Right ventricle myocardium inferior (tissue), 1 donor: Measurements from ENCODE around the gene RNF157. TPM values are rescaled to one million over a fixed set of nuclear protein-coding genes. Genes with fewer than 3 reads are reported as not detected.

Source experiments
- ATAC-seq: fragments of 200-7000 bp; cut with Tn5 transposase; one replicate; pipeline ENCODE4 v1.9.1; 2020; ENCODE audit warnings: mild to moderate bottlenecking, moderate library complexity
- DNase-seq: peaks from one replicate; pipeline ENCODE4 v3.0.0; 2021; ENCODE audit errors: missing footprints
- intact Hi-C: fragments of 100-400 bp; cut with DNase I; formaldehyde crosslinking; loops from one replicate; pipeline ENCODE4 v1.11.0; 2022
- total RNA-seq: library from RNA; stranded (reverse); fragmentation: NEBNext Ultra II Directional; extraction: Animal tissue kit (Norgen Biotek cat#: 25700); gene quantifications from one replicate; pipeline ENCODE4 v1.2.1, GENCODE V29; 2021
- donor health status: DM: no; HTN: yes; CAD: no; lungs with severe emphysema.

Gene RNF157
- total RNA-seq, 1 donor from 2014 or later = 19.4 TPM

DNA sequence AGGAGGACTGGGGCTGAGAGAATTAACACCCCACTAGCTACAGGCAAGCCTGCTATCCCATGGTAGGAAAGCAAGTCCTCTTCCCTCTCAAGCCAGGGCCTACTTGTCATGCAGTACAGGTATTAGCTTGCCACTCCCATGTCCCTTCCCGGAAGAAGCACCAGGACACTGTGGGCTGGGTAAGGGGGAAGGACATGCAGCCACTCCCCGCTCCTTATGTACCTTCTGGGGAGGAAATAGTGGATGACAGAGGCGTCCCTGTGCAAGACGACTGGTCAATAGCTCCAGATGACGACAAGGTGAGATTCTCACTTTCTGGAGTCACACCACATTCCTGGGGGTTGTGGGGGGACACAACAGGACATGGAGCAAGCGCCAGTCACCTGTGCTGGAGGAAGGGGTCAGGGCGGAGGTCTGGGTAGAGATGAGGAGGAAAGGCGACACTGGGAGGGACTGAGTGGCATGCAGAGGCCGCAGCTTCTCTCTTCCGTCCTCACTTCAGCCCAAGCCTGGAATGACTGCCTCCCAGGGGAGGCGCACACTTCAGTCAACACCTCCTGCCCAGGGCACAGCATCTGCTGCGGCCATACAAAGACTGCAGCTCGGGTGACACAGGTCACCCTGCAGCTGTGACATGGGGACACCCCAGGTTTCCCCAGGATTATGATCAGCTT lies 84.2 kb downstream of the RNF157 start:
- intact Hi-C loops = no loop called here
- DNase-seq = no peak
- no peak for ATAC-seq

DNA sequence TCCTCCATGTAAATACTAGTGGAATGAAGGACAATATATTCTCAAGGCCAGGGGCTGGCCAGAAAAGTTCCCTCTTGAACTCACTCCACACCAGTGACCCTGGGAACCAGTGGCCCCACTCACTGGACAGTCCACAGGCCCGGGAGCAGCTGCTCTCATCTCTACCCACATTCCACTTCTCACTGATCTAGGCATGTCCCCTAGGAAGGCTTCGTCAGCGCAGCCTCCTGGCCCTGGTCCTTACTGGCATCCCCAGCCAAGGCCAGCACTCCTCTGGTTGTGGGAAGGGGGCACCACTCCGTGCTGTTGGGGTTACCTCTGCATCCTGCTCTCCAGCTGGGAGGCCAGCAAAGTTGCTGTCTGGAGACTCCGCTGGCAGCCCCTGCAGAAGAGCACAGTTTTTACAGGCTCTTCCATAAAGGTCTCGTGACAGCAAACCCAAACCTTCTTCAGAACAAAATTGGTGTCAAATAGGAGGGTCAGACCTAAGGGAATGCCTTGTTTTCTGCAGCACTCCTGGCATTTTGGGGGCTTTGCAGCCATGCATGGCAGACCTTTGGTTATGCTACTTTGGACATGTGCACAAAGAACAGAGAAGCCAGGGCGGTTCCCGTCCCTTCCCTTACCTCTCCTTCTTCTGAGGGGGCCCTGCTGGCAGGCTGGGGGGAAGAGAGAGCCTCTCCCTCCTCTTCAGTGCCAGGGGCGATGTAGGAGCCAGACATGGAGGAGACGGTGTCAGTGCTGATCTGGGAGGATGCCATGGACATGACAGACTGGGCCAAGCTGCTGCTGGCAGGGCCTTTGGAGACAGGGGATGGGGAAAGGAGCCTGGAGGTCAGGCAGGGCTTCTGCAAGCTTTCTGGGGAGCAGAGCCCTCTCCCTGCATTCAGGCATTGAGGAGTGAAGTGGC lies 85.1 kb downstream of the RNF157 start:
- intact Hi-C loops = no loop called here
- no peak for DNase-seq
- ATAC-seq = peak; percentile 39

DNA sequence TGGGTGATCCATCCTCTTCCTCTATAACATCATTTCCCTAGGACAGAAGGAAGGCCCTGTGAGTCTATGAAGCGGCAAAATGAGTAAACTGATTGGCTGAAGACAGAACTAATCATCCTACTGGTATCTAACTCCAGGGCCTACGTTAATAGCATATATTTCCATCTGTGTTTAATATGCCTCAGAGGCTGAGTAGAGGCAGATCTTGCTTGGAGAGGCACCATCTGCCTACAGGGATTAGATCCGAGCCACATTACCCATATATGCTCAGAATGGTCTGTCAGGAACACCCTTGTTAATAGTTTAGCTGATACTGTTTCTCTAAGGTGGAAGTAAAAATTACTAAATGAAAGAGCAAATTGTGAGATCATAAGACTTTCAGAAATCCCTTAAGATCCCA lies 86.0 kb downstream of the RNF157 start:
- DNase-seq (no peak), ATAC-seq (no peak)
- intact Hi-C loops = no loop called here

DNA sequence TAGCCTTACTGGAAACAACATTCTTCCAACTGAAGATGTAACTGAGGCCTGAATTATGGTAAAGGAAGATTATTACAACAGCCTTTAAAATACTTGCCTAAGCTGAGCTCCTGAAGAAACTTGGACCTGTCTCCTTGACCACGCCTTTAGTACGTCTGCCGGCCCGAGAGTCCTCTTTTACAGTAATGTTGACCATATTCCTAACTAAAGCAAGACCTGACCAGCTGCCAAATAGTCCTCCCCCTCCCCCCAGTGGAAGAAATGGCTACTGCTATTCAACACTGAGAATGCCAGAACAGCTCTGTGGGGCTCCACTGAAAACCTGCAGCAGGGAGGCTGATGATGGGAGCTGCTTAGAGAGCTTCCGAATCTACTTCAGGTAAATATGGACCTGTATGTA lies 86.7 kb downstream of the RNF157 start:
- ATAC-seq (no peak), DNase-seq (no peak)
- intact Hi-C loops = no loop called here

DNA sequence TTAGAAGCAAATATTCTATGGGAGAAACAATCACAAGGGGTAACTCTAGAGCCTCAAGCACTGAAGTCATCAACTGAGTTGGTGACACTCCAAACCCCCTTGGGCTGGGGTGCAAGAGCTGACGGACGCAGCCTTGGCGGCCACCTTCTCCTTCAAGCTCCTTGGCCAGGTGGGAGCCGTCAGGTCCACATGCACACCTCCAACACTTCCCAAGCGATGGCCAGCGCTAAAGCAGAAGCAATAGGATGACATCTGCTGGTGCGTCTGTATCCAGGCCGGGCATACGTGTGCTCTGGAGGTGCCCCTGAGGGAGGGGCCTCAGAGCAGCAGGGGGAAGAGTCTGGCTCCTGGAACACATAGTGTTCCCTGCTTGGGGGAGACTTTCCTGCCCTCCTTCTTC lies 87.1 kb downstream of the RNF157 start:
- ATAC-seq (no peak), DNase-seq (no peak)
- intact Hi-C loops = no loop called here

DNA sequence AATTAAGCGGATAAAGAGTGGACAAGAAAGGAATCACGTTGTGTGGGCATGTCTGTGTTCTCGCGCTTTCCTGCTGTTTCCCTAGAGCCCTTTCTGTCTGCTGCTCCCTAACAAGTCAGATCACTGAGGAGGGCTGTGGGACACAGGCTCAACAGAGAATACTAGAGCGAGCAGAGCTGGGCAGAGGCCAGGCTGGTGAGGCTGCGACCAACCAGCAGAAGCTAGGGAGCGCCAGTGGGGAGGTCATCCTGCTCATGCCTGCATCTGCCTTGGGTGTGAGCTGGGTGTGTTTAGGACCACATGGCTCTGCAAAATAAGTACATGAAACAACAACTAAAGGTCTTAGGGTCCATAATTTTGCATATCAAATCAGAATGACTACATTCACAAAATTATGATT lies 87.7 kb downstream of the RNF157 start:
- ATAC-seq (no peak), DNase-seq (no peak)
- intact Hi-C loops = no loop called here

DNA sequence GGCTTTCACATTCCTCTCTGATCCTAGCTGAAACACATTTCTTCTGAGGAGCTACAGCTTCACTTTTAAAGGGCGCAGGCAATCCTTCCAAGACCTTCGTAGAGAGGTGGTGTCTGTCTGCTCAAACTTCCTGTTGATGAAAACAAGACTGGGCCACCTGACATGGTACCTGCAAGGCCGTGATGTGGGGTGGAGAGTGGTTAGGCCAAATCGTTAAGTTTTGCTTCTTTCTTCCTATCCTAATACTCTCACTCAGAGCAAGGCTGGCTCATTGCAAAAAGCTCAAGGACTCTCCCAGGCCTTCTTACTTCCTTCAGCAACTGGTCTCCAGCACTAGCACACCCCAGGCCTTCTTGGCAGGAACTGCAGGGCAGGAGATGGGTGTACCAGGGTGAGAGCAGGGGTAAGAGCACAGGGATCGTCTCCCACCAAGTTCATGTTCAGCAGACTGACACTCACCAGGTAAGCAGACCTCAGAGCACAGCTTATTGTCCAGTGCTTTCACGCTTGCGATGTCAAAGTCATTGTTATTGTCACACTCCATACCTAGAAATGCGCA lies 88.3 kb downstream of the RNF157 start:
- intact Hi-C loops = no loop called here
- ATAC-seq = no peak
- DNase-seq = no peak

DNA sequence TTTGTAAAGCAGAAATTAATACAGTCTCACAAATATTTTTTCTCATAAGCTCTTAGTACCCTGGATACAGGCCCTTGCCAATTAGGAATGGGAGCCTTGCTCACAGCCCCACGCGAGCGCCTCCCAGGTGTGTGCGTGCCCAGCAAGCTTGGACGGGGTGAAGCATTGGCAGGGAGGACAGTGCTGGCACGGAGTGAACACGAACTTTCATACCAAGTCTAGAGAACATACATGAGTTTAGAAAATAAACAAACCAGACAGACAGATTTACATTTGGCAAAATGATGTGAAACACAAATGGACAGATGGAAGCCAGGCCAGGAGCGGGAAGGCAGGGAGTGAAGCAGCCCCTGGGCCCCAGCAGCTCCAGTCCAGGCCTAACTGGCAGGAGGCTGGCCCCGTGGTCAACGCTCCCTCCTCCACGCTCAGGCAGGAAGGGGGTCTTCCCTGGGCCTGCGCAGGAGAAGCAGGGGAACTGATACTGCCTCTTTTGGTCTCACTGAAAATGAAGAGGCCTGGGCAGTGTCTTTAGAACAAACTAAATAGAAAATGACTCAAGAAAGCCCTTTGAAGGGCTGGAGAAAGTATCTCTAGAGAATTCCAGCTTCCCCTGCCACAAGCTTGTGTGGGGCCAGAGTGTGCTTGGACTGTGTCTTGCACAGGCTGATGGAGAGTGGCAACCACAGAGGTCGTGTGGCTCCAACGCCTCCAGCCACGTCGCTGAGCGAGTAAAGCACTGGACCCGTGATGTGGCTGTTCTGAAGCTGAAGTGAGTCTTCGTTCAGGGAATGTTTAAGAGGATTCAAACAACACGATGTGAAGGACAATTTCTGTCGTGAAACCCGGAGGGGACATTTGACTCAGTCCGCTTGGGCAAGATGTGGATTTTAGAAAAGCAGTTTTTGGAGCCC lies 89.3 kb downstream of the RNF157 start:
- DNase-seq (no peak), ATAC-seq (no peak)
- intact Hi-C loops = no loop called here

DNA sequence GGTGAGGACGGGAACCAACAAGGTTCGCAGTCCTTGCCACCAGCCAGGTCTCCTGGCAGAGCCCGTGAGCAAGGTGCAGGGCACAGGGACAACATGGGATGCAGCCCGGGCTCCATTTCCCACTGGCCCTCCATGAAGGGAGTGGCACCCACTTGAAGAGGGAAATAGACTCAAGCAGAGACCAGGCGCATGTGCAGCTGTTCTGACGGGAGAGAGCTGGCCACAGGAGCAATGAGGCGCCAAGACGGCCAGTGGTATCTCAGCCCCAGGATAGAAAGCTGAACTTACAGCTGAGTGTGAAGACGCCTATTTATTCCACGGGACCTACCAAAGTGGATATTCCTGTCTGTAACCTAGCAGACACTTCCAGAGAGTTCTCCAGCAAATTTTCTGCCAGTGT lies 91.1 kb downstream of the RNF157 start:
- no peak for DNase-seq
- intact Hi-C loops = no loop called here
- no peak for ATAC-seq

DNA sequence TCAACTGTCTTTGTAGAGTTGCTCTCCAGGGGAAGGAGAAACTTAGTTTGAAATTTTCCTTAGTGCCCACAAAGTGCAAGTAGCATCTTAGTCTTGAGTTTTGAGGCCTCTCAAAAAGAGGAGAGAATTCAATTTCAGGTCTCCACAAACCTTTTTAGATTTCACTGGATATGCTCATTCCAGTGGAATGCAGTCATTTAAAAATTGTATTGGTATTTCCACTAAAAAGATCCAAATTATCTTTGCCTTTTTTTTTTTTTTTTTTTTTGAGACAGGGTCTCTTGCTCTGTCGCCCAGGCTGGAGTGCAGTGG lies 92.3 kb downstream of the RNF157 start:
- ATAC-seq = no peak
- no peak for DNase-seq
- intact Hi-C loops = no loop called here

DNA sequence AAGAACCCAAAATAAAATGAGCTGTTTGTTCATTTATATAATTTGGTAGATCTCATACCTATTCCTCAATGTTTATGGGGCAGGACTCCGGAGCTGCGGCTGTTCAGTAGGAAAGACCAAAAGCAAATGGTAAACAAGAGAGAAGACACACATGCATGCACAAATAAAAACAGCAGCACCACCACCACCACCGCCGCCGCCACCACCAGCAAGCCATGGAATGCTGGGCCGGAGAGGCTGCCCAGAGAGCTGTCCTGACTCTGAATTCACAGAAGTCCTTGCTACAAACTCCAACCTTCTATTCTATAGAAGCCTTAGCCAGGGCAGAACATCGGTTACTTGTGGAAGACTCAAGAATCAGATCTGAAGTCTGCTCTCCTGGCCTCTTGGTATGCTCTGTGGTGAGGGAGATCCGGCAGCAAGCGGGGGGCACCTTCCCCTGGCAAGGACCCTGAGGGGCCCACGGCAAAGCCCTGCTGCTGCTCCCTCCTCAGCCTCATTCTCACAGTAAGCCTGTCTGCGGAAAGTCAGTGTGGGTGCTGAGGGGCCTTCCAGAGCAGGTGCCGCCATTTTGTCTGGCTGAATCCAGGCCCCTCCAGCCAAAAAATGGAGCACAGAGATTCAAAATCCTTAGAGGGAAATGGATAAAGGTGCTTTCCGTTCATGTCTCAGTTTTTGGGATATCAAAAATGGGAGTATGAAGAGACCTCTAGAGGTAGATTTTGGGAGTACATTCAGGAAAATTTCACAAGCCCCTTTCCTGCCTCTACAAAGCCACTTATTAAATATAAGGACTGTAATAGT lies 92.9 kb downstream of the RNF157 start:
- intact Hi-C loops = no loop called here
- no peak for DNase-seq
- ATAC-seq = no peak

DNA sequence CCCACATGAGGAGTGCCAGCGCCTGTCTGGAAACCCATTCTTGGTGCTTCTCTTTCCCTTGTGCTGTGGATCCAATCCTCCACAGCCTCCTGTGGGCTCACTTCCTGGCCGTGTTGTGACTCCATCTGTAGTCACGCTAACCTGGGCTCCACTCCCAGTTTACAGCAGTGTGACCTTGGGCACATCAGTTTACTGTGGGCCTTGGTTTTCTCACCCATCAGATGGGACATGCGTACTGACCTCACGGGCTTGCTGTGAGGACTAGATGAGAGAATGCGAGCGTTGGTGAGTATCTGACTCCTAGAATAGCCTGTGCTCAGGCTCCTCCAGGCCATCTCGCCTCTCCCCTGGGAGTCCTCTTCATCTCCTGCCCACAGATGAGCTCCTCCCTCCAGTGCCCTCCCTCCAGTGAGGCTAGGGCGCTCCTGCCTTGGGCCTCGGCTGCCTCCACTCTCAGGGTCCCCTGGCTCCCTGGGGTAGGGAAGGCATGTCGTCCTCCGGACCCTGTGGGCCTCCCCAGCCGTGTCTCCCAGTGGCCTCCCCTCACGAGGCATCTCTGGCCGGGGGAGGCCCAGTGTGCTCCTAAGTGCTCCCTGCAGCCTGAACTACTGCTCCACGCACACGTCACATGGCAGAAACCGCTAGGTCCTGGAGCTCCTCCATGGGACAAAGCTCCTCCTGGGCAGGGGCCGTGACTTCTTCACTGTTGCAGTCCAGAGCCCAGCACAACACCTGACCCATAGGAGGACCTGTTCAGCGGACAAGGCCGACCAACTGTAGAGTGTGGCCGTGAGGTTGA lies 94.0 kb downstream of the RNF157 start:
- ATAC-seq (no peak), DNase-seq (no peak)
- intact Hi-C loops = no loop called here

DNA sequence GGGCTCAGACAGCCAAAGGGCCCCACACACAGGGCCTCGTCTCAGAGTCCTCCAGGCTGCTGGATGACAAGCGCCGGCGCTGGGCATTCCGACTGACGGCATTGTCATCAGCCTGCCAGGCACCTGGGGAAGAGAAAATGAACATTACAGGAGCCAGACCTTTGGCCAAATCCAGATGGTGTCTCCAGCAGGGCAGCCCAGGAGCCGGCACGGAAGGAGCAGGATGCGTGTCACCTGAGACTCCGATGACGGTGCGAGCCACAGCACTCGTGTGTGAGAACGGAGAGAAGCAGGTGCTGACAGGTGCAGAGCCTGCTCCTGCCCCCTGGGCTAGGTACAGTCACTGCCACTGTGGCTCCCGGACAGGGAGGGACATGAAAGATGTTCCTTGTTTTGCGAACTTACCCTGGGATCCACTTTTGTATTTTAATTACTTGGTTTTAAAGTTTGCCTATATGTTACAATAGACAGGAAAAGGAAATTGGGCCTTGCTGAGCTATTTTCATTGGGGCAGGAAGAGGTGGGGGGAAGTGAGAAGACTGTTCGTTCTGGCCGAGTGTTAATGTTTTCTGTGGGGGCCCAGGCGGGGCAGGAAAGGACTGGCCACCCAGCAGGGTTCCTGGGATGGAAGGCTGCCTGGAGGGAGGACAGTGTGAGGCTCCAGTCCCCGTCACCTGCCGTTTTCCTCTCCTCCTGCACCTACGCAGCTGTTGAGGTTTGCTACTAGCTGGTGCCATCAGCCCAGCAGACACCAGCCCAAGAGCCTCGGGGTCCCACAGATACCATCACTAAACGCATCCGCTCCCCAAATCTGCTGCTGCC lies 94.9 kb downstream of the RNF157 start:
- DNase-seq (no peak), ATAC-seq (no peak)
- intact Hi-C loops = no loop called here

DNA sequence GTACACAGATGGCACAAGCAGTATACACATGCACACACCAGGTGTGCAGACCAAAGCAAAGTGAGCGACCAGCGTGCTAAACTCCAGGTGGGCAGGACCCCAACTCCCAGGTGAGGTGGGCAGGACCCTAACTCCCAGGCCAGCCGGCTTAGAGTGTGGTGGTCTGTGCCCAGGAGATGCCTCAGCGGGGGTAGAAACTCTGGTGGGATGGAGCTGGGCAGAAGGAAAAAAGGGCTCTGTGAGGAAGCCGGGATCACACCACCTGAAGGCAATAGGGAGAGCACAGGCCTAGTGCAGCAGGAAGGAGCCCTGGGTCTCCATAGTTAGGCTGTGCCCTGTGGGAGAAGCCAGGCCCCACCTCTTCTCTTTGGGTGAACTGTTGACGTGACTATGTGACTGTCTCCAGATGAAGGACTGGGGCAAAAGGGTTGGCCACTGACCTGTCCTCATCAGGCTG lies 97.7 kb downstream of the RNF157 start:
- DNase-seq (no peak), ATAC-seq (no peak)
- intact Hi-C loops = no loop called here

DNA sequence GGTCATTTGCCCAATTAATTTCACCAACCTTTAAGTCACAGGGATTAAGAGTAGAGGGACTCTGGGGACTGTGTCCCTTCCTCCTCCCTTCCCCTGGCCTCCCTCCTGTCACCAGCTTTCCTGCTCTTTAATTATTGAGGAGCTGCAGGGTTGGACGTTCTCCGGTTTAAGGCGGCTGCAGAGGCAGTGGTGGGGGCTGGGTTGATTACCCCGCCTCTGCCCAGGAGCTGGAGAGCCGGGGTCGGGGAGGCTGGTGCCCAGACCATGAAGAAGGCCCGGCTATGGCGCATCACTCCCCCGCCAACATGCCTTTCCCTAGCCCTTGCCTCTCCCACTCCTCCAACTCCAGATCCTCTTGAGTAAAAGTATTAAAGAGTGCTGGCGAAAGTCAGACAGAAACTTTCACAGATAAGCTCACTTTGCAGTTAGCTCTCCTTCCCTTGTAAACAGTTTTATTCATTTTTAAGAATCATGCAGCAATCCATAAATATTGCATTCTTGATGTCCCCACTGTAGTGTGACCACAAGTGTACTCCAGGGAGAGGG lies 98.2 kb downstream of the RNF157 start:
- intact Hi-C loops = no loop called here
- no peak for ATAC-seq
- no peak for DNase-seq

DNA sequence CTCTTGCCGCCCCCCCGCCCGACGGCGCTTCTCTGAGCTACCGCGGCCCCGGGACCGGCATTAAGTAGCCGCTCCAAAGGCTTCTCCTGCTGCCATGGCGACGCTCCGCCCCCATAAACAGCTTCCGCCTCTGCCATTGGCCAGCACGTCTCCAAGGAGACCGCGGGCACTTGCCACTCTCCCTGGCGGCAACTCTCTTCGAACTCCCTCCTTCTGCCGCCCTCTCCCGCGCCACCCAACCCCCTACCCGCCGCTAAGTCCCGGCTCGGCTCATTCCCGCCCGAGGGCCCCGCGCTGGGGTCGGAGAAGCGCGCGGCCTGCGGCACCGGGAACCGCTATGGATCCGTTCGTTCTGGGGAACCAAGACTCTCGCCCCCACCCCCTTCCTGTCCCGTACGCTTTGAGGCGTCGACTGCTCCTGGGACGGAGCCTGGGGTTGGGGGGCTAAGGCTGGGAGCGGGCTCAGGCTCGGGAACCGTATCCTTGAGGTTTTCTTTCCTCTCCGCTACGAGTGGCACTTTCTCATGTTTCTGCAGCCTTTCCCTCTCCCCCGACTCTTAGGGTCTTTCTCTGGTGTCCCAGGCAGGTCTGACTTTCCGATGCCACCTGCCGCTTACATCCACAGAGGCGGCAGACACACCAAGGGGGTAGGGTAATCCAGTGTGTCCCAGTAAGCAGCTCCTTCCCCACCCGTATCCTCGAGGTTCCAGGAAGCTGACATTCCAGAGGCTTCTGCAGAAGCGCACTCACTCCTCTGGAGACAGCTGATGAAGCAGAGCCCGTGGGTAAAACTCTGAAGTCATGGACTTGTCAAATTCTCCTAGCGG lies 98.9 kb downstream of the RNF157 start, which contains the start of gene FOXJ1:
TSS of gene FOXJ1 (minus strand) at position 34 of the 827 bp plus-strand sequence. CDS start 850 bp downstream, outside the sequence.
- DNase-seq = peak; percentile 92
- intact Hi-C loops = no loop called here
- peak; percentile 89 for ATAC-seq
